SK-N-DZ (cell line): ENCODE measurements around the gene UGT2A3. TPM values are rescaled to one million over a fixed set of nuclear protein-coding genes. Genes with fewer than 3 reads are reported as not detected.
"Not testable (repeated sequence)": the region's sequence is repeated elsewhere in the genome, so short reads cannot be mapped to it uniquely, and the experiment has no call there.

Experiments
- DNase-seq: peaks from one replicate; pipeline ENCODE4 v3.0.0-alpha.2; 2015; ENCODE audit warnings: low spot score
- polyA plus RNA-seq, 2 experiments: library from polyadenylated mRNA; depleted of rRNA; stranded (reverse); fragments of >200 nt; gene quantifications; 2 replicates each; pipeline ENCODE4 v1.2.3, GENCODE V29; 2014

The UGT2A3 gene
- polyA plus RNA-seq (2014; cell fraction: cytosol; rRNA removed): not detected in 2 replicates
- not detected in 2 replicates for polyA plus RNA-seq (2014; cell fraction: nucleus; rRNA removed)

- no peak for DNase-seq
Measured at GRCh38 chr4:68951078-68951805, at the start of gene UGT2A3. TSS of gene UGT2A3 (minus strand) at chr4:68951804. CDS start at chr4:68951760, 44 bp downstream.

GRCh38 chr4:68997040-68997439, 45.4 kb upstream of the UGT2A3 start:
- DNase-seq: no peak

GRCh38 chr4:68995292-68995691, 43.7 kb upstream of the UGT2A3 start:
- DNase-seq: no peak

- no peak for DNase-seq
Measured at GRCh38 chr4:68987007-68987406, 35.4 kb upstream of the UGT2A3 start.

- no peak for DNase-seq
Measured at GRCh38 chr4:68985442-68985841, 33.8 kb upstream of the UGT2A3 start.

- DNase-seq: no peak
Measured at GRCh38 chr4:68984947-68985346, 33.3 kb upstream of the UGT2A3 start.

GRCh38 chr4:68963374-68963773, 11.8 kb upstream of the UGT2A3 start:
- no peak for DNase-seq

GRCh38 chr4:68962868-68963267, 11.3 kb upstream of the UGT2A3 start:
- no peak for DNase-seq

GRCh38 chr4:68960294-68961163, 8.9 kb upstream of the UGT2A3 start:
- DNase-seq: no peak

- DNase-seq: not testable (repeated sequence)
Measured at GRCh38 chr4:68959085-68959484, 7.5 kb upstream of the UGT2A3 start.

- no peak for DNase-seq
Measured at GRCh38 chr4:68954126-68954525, 2.5 kb upstream of the UGT2A3 start.

GRCh38 chr4:68953056-68953596, 1.5 kb upstream of the UGT2A3 start:
- DNase-seq: no peak

GRCh38 chr4:68951806-68952585, 392 bp upstream of the UGT2A3 start:
- DNase-seq: no peak

- no peak for DNase-seq
Measured at GRCh38 chr4:68950033-68950432, 1.6 kb downstream of the UGT2A3 start.

- no peak for DNase-seq
Measured at GRCh38 chr4:68948985-68949384, 2.6 kb downstream of the UGT2A3 start.

- DNase-seq: no peak
Measured at GRCh38 chr4:68948044-68948743, 3.4 kb downstream of the UGT2A3 start.

GRCh38 chr4:68929076-68929737, 22.4 kb downstream of the UGT2A3 start:
- no peak for DNase-seq

GRCh38 chr4:68927165-68927564, 24.4 kb downstream of the UGT2A3 start:
- DNase-seq: no peak

GRCh38 chr4:68922202-68922601, 29.4 kb downstream of the UGT2A3 start:
- DNase-seq: not testable (repeated sequence)

- no peak for DNase-seq
Measured at GRCh38 chr4:68921051-68921450, 30.6 kb downstream of the UGT2A3 start.
